ENCODE data around the gene GIPC1.
"Not testable (repeated sequence)": the region's sequence is repeated elsewhere in the genome, so short reads cannot be mapped to it uniquely, and the experiment has no call there.

Gene GIPC1, protein sequence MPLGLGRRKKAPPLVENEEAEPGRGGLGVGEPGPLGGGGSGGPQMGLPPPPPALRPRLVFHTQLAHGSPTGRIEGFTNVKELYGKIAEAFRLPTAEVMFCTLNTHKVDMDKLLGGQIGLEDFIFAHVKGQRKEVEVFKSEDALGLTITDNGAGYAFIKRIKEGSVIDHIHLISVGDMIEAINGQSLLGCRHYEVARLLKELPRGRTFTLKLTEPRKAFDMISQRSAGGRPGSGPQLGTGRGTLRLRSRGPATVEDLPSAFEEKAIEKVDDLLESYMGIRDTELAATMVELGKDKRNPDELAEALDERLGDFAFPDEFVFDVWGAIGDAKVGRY

DNA sequence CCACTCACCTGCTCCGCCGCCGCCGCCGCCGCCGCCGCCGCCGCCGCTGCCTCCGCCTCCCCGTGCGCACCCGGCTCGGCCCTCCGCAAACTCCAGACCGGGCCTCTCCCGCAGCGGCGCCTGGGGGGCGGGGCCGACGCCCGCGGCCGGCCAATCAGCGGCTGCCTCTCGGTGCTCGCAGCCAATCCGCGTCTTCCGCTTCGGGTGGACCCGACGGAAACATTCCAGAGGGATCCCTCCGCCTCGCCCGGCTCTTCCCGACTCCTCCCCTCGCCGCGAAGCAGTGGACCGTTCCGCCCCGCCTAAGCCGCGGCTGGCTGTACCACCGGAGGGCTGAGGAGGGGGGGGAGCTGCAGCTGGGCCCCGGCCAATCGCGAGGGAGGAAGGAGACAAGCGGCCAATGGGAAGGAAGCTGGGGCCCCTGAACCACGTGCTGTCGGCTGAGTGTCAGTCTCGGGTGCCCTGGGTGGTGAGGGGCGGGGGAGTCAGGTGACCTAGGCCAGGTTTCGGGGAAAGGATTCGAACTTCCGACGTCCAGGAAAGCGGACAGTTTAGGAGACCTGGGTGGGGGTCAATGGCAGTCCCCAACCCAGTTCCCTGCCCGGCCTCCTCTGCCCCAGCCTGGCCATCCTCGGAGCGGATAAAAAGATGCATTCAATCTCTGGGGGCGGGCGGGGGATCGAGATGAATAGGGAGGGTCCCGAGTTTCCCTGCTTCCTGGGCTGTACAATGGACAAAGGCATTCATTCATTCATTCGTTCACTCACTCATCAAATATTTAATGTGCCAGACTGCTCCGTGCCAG, at the start of gene GIPC1:
GIPC1 (minus strand) TSS at position 99 of the 805 bp plus-strand sequence. CDS start 13,151 bp downstream, outside the sequence.
- in situ Hi-C loops (cut with MboI; ENCODE audit: low sequenced_read_pairs), result no loop called here

DNA sequence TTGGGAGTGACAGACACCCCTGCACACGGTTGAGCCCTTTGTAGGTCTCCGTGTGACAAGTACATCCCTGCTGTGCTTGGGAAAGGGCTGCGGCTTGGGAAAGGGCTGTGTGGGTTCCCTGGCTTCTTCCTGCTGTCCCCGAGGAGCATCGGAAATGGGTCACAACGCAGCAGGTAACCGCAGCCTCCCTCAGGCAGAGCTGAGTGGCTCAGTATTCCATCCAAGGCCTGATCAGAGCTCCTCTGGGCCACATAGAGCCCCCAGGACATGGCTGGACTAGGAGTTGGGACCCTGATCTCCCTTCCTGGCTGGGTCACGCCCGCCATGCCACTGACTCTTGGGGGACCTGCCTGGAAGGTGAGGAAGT, 49.8 kb upstream of the GIPC1 start:
- in situ Hi-C loops (cut with MboI; ENCODE audit: low sequenced_read_pairs), result no loop called here

DNA sequence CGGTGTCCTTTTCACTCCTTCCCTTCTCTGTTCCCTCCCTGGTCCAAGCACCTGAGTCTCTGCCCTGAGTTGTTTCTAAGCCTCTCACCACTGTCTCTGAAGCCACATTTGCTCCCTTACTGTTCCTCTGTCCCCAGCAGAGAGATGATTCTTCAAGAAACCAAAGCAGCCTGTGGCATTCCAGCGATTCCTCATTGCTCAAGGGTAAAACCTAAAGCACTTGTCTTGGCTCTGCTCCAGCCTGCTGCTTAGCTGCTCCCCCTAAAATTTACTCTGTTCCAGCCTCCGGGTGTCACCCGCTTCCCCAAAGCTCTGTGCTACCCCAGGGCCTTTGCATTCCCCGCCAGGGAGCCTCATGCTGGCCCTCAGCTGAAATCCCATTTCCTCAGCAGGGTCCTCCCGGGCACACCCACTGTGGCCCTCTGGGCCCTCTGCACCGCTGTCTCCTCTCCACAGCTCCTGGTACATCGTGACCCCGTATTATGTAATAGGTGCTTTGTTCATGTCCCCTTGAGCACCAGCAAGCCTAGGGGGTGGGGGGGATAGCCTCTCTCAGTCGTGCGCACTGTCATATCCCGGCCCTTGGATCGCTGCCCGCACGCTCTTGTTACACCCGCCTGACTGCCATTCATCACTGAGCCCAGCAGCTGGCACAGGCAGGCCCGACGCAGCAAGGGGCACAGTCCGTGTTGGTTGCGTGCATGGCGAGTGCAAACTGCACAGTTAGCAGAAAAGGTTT, 49.2 kb upstream of the GIPC1 start:
- in situ Hi-C loops (cut with MboI; ENCODE audit: low sequenced_read_pairs), result no loop called here

DNA sequence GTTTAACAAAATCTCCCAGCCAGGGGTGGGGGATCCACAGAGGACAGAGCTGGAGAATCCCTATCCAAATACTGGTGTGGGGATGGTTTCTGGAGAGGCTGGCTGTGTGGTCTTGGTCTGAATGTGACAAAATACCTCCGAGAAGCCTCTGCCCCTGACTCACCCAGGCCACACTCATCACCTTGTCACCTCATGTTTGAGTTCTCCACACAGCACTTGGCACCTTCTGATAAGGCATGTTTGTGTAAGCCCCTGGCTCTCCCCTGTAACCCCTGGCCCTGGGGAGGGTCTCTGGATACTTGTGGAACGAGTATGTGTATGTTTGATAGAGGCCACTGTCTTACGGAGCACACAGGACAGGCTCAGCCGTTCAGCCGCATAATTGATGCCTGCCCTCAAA, 48.1 kb upstream of the GIPC1 start:
- in situ Hi-C loops (cut with MboI; ENCODE audit: low sequenced_read_pairs), result no loop called here

DNA sequence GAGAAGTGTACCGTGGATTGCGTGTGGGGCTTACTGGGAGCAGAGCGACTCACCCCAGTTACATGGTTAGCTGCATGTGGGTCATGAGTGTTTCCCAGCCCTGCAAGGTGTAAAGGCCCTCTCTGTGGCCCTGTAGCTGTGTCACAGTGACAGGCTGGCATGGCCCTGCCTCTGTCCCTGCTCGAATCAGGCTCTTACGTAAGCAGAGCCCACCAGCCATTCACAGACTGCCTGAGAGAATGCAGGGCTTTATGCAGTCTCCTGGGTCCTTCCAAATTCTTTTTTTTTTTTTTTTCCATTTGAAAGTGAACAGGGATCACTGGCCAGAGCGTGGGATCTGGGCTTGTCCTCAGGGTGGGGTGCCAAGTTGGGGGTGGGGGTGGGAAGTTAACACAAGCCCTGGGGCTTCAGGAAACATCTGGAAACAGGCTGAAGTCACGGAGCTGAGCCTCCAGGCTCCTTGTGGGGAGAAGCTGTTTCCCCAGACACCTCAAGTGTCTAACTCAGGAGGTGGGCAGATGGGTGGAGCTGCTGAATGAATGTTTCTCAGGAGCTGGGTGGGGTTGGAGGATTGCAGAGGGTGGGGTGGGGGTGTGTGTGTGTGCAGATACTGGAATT, 46.9 kb upstream of the GIPC1 start:
- in situ Hi-C loops (cut with MboI; ENCODE audit: low sequenced_read_pairs), result no loop called here

DNA sequence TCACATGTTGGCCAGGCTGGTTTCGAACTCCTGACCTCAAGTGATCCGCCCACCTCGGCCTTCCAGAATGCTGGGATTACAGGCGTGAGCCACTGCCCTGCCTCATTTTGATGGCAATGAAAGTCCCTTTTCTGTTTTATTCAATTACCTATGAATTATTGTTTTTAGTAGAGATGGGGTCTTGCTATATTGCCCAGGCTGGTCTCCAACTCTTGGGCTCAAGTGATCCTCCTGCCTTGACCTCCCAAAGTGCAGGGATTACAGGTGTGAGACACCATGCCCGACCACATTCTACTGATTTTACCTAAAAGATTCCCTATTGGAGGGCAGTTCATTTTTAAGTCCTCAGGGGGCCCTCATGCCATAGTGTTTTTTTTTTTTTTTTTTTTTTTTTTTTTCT, 46.1 kb upstream of the GIPC1 start:
- in situ Hi-C loops (cut with MboI; ENCODE audit: low sequenced_read_pairs), result not testable (repeated sequence)

DNA sequence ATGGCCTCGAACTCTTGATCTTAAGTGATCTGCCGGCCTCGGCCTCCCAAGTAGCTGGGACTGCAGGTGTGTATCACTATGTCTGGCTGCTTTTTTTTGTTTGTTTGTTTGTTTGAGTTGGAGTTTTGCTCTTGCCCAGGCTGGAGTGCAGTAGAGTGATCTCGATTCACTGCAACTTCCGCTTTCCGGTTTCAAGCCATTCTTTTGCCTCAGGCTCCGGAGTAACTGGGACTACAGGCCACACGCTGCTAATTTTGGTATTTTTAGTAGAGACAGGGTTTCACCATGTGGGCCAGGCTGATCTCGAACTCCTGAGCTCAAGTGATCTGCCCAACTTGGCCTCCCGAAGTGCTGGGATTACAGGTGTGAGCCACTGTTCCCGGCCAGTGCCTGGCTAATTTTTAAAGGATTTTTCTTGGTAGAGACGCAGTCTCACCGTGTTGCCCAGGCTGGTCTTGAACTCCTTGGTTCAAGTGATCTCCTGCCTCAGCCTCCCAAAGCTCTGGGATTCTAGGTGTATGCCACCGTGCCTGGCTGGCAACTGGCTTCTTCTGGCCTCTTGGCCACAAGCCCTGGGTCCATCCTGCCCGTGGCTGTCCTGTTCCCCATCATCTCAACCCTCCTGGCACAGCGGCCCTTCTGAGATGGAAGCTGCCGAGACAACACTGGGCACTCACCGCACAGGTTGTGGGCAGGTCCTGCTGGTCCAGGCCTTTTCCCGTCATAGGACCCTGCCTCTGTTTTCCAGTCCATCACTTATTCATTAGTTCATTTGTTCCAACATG, 45.0 kb upstream of the GIPC1 start:
- in situ Hi-C loops (cut with MboI; ENCODE audit: low sequenced_read_pairs), result no loop called here

DNA sequence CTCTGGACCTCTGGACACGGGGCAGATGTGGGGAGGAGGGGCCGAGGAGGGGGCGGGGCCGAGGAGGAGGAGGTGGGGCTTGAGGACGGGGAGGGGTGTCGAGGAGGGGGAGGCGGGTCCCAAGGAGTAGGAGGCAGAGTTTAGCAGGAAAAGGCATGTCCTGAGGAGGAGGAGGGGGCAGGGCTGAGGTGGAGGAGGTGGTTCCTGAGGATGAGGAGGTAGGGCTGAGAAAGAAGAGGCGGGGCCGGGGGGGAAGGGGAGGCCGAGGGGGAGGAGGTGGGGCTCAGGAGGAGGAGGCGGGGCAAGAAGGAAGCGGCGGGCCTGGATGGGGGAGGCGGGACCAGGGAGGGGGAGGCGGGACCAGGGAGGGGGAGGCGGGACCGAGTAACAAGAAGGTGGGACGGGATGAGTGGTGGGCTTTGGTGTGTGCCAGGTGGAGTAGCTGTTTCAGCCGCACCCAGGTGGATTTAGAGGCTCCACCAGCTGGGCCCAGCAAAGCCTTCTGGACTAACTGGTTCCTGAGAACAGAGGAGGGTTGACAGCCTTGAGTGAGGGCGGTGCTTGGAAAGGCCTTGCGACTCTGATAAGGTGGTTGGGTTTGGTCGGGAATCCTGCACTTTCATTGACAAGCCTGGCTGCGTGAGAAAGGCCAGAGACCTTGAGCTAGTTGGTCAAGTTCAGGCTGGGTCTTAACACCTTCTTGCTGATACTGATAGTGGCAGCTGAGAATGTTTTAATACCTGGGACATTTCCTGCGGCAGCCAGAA, 41.2 kb upstream of the GIPC1 start:
- in situ Hi-C loops (cut with MboI; ENCODE audit: low sequenced_read_pairs), result no loop called here

DNA sequence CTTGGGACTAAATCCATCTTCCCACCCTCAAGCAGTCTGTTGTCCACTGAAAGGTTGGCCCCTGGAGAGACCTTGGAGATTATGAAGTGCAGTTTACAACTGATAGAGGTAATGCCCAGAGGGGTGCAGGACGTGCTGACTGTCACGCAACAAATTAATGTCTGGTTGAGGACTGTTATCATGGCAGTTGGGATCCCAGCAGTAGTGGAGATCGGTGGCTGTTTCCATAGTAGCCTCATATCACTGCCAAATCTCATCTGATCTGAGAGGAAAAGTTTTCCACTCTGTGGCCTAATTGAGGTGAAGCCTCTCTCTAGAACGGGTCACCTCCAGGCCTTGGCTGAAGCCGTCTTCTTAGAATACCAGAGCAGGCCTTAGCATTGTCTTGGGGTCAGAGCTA, 37.5 kb upstream of the GIPC1 start:
- in situ Hi-C loops (cut with MboI; ENCODE audit: low sequenced_read_pairs), result no loop called here

DNA sequence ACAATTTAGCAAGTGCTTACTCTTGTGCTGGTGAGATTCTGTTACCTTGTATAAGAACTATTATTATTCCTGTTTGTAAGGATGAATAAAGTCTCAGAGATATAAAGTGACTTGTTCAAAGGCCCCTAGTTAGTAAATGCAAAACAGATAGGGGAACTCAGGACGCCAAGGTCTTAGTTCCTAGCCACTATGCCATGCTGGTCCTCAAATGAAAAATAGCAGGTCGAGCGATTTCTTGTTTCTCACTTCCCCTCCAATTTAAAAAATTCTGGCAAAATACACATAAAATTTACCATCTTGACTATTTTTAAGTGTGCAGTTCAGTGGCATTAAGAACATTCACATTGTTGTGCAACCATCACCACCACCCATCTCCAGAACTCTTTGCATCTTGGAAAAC, 34.6 kb upstream of the GIPC1 start:
- in situ Hi-C loops (cut with MboI; ENCODE audit: low sequenced_read_pairs), result no loop called here

DNA sequence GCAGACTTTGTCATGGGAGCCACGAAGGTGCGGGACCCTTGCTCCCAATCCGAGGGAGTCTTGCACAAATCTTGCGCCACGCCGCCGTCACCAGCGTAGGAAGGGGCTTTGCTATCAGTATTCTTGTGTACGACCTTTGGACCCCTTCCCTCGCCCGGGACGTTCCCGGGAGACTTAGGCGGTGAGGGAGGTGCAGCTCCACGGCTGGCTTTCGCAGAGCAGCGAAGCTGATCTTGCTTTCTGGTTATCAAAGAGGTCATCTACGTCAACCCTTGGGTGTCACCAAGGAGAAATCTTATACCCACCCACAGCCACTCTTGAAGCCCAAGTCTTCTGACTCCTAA, 34.0 kb upstream of the GIPC1 start:
- in situ Hi-C loops (cut with MboI; ENCODE audit: low sequenced_read_pairs), result no loop called here

DNA sequence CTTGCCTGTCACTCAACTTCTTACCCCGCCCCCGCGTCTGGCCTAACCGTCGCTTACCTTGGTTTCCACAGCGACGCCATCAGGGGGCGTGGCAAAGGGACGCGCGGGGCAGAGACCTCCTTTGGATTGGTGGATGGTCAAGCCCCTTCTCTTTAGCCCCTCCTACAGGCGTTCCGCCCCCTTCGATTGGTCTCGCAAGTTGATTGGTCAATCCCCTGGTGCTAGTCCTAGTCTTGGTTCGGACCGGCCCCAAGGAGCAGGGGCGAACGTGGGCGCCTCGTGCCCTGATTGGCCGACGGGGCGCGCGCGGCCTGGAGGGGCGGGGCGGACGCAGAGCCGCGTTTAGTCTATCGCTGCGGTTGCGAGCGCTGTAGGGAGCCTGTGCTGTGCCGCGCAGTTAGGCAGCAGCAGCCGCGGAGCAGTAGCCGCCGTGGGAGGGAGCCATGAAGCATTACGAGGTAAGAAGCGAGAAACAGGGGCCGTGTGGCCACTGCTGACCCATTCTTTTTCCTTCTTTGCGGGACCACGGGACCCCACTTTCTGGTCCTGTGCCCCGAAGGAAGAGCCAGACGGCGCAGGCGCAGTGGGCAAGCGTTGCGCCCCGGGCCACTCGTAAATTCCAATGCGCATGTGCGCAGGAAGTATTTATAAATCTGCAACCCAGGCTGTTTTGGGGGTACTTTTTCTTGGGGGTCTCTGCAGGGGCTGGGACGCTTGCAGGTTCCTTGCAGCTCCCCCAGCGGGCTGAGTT, 33.5 kb upstream of the GIPC1 start, which contains the start of gene TECR:
TECR (plus strand) TSS at position 341 of the 751 bp plus-strand sequence; CDS start at position 444, 103 bp downstream.
- in situ Hi-C loops (cut with MboI; ENCODE audit: low sequenced_read_pairs), result no loop called here

DNA sequence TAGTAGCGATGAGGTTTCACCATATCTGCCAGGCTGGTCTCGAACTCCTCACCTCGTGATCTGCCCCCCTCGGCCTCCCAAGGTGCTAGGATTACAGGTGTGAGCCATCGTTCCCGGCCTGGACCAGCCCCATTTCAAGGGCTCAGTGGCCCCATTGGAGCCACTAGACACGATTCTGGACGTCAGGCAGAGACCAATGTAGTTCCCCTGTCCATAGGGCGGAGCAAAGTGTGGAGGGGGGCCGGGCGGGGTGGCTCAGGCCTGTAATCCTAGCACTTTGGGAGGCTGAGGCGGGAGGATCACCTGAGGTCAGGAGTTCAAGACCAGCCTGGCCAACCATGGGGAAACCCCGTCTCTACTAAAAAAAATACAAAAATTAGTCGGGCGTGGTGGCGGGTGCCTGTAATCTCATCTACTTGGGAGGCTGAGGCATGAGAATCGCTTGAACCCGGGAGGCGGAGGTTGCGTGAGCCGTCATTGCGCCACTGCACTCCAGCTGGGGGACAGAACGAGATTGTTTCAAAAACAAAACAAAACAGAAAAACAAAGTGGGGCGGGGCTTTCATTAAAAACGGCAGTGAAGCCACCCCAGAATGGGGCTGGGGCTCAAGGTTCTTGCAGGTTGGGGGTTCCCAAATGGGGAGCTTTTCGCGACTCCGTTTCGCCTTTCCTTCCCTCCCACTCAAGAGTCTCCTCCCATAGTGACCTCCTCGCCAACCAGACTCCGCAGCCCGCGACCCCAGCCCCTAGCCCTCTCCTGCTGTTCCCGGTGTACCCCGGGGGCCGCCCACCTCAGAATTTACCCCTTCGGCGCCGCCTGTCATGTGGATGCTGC, 32.7 kb upstream of the GIPC1 start:
- in situ Hi-C loops (cut with MboI; ENCODE audit: low sequenced_read_pairs), result no loop called here

DNA sequence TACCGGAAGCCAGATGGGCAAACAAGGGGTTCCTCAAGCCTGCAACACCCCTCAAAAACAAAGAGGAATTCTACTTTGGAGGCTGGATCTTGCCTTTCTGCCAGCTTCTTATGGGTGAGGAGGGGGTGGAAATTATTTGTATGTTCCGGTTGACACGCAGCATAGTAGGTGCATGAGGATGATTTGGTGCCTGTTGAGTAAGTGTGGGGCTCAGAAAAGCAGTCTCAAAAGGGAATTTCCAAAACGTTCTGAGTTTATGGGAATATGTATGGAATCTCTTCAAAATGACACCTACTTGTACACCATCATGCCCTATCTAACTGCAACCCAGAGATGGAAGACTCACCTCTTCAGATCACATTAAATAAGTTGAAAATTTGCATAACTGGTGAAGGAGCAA, 30.5 kb upstream of the GIPC1 start:
- in situ Hi-C loops (cut with MboI; ENCODE audit: low sequenced_read_pairs), result no loop called here

DNA sequence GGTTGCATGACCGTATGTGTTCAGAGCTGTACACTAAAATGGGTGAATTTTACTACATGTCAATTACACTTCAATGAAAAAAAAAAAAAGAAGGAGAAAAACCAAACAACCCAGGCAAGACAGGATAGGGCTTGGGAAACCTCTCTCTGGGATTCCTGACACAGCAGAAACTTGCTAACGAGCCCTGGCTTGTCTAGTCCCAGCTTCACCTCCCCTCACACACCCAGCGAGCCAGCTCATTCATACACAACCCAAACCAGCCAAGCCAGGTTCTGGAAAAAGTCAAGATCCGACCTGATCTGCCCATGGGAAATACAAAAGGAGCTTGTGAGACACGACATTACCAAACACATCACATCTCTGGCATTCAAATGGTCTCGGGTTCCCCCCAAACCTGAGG, 29.8 kb upstream of the GIPC1 start:
- in situ Hi-C loops (cut with MboI; ENCODE audit: low sequenced_read_pairs), result no loop called here

DNA sequence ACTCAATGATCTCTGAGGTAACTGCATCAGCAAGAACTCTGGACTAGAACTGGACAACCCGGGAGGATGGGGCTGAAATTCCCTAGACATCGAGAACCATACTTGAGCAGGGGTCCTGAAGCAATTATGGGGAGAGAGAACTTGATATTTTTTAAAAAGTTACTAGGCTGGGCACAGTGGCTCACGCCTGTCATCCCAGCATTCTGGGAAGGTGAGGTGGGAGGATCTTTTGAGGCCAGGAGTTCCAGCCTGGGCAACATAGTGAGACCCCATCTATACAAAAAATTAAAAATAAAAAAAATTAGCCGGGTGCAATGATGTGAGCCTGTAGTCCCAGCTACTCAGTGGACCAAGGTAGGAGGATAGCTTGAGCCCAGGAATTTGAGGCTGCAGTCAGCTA, 24.6 kb upstream of the GIPC1 start:
- in situ Hi-C loops (cut with MboI; ENCODE audit: low sequenced_read_pairs), result no loop called here

DNA sequence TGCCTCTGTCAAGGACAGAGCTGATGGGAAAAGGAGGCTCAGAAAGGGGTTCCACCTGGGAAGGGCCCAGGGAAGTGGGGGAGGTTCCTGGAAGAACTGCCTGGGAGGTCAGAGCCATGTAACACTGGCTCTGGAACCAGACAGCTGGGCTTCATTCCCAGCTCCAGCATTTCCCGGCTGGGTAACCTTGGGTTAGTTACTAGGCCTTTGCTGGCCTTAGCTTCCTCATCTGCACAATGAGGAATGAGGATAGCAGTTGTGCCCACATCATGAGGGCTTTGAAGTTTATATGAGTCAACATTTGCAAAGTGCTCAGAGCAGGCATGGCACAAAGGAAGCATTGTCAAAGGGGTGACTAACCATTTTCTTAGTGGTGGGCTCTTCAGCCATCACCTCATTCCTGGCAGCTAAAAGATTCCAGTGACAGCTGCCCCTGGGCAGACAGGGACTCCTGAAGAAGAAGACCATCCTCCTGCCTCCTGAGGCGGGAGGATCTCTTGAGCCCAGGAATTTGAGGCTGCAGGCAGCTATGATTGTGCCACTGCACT, 24.0 kb upstream of the GIPC1 start:
- in situ Hi-C loops (cut with MboI; ENCODE audit: low sequenced_read_pairs), result no loop called here
